Liver (tissue), 9 donors: ENCODE measurements around the gene SMIM1. TPM values are rescaled to one million over a fixed set of nuclear protein-coding genes. Genes with fewer than 3 reads are reported as not detected.

ENCODE experiments used
- DNase-seq: peaks from one replicate; pipeline ENCODE4 v3.0.0-alpha.2; 2017; ENCODE audit warnings: low spot score
- H3K27ac ChIP-seq, 2 donors: one replicate each; pipeline ENCODE4 v1.7.0; 2013; ENCODE audit warnings: inconsistent platforms in 2 of 2, low read length in 2 of 2, control low read depth in 1 of 2, low read depth in 1 of 2, mild to moderate bottlenecking in 1 of 2
- H3K27me3 ChIP-seq, 4 donors: one replicate each; pipeline versions ENCODE4 v1.6.1 to v1.7.0; 2013; ENCODE audit warnings: low read length in 3 of 4, inconsistent platforms in 1 of 4, mild to moderate bottlenecking in 1 of 4, moderate library complexity in 1 of 4; ENCODE audit not compliant: control insufficient read depth in 4 of 4, insufficient read depth in 4 of 4
- H3K36me3 ChIP-seq, 4 donors: one replicate each; pipeline versions ENCODE4 v1.6.1 to v1.7.0; 2013; ENCODE audit warnings: low read length in 3 of 4, mild to moderate bottlenecking in 3 of 4, low read depth in 1 of 4, moderate library complexity in 1 of 4; ENCODE audit not compliant: control insufficient read depth in 4 of 4, insufficient read depth in 3 of 4
- H3K4me1 ChIP-seq, 4 donors: one replicate each; pipeline versions ENCODE4 v1.6.1 to v1.7.0; 2013; ENCODE audit warnings: low read length in 3 of 4, mild to moderate bottlenecking in 3 of 4, moderate library complexity in 1 of 4; ENCODE audit not compliant: control insufficient read depth in 4 of 4, insufficient read depth in 4 of 4
- H3K4me3 ChIP-seq, 3 donors: one replicate each; pipeline versions ENCODE4 v1.6.1 to v1.7.0; 2013; ENCODE audit warnings: low read length in 3 of 3, control low read depth in 1 of 3, low read depth in 1 of 3, mild to moderate bottlenecking in 1 of 3
- H3K9ac ChIP-seq, 2 donors: one replicate each; pipeline ENCODE4 v1.7.0; 2013; ENCODE audit warnings: low read length in 2 of 2, mild to moderate bottlenecking in 2 of 2, moderate library complexity in 2 of 2, control low read depth in 1 of 2, low read depth in 1 of 2
- H3K9me3 ChIP-seq, 4 donors: one replicate each; pipeline versions ENCODE4 v1.6.1 to v1.7.0; 2013; ENCODE audit warnings: low read length in 3 of 4; ENCODE audit not compliant: control insufficient read depth in 4 of 4
- CTCF ChIP-seq: fragments of 150-350 bp; IDR thresholded peaks from 2 replicates; pipeline ENCODE4 v1.5.1; 2017; ENCODE audit warnings: improper control_type of control experiment, low read depth, low read length; ENCODE audit not compliant: missing input control
- EGR1 ChIP-seq, 2 donors: IDR thresholded peaks; 2 replicates each; pipeline ENCODE4 v1.6.1; 2016 to 2018; ENCODE audit warnings: antibody characterized with exemption in 2 of 2, low read depth in 2 of 2
- FOXA1 ChIP-seq: IDR thresholded peaks from 2 replicates; pipeline ENCODE4 v1.6.1; 2016; ENCODE audit warnings: antibody characterized with exemption
- FOXA2 ChIP-seq: IDR thresholded peaks from 2 replicates; pipeline ENCODE4 v1.6.1; 2016; ENCODE audit warnings: antibody characterized with exemption
- HNF4A ChIP-seq, 2 donors: conservative IDR thresholded peaks; 2 replicates each; pipeline ENCODE4 v1.6.1; 2016; ENCODE audit warnings: antibody characterized with exemption in 2 of 2, mild to moderate bottlenecking in 2 of 2
- RAD21 ChIP-seq, 2 donors: IDR thresholded peaks; 2 replicates each; pipeline ENCODE4 v1.6.1; 2016; ENCODE audit warnings: antibody characterized with exemption in 2 of 2, mild to moderate bottlenecking in 2 of 2
- REST ChIP-seq: IDR thresholded peaks from 2 replicates; pipeline ENCODE4 v1.6.1; 2016; ENCODE audit warnings: antibody characterized with exemption, mild to moderate bottlenecking
- SP1 ChIP-seq: IDR thresholded peaks from 2 replicates; pipeline ENCODE4 v1.6.1; 2018; ENCODE audit warnings: antibody characterized with exemption, mild to moderate bottlenecking
- YY1 ChIP-seq: IDR thresholded peaks from 2 replicates; pipeline ENCODE4 v1.6.1; 2016; ENCODE audit warnings: antibody characterized with exemption, mild to moderate bottlenecking
- ZBTB33 ChIP-seq: IDR thresholded peaks from 2 replicates; pipeline ENCODE4 v1.6.1; 2016; ENCODE audit warnings: antibody characterized with exemption
- WGBS: extraction: QIAGEN DNeasy Blood & Tissue Kit; methylation state at CpG from one replicate; pipeline ENCODE4 v1.1.7; 2013; 5-methylcytosine and 5-hydroxymethylcytosine counted together
- polyA plus RNA-seq, 2 donors: library from polyadenylated mRNA; stranded (reverse) in 1 of 2; unstranded in 1 of 2; fragments of 200-250 nt in 1 of 2; fragments of >200 nt in 1 of 2; fragmentation: Nextera tagmentation in 1 of 2; extraction: Ambion mirVana in 1 of 2; gene quantifications; one replicate each; pipeline versions ENCODE4 v1.2.1 to v1.2.3, GENCODE V29; 2013 to 2015
- total RNA-seq, 2 donors: library from RNA; depleted of rRNA; stranded (reverse); fragments of >200 nt; gene quantifications; one replicate each; pipeline ENCODE4 v1.2.3, GENCODE V29; 2014
- donor health status: healthy.
- donor health status: healthy.
- donor health status: healthy.
- donor health status: healthy.
- donor health status: healthy.

Gene SMIM1
- total and polyA plus RNA-seq, 4 donors, result 1.8 to 82.9 (median 10.3) TPM

- no peak for TF ChIP-seq REST
- 96% methylated on average over 30 of the region's 30 CpGs for WGBS
- H3K36me3 ChIP-seq, result peaks cover 27 to 69% (median 37%) of the 10 kb centered on the region in 4 donors
These were observed 11.3 kb downstream of the SMIM1 start for GRCh38 chr1:3783651-3784474.

GRCh38 chr1:3785045-3785444 is 12.5 kb downstream of the SMIM1 start:
- H3K9me3 ChIP-seq, result no peaks in the 10 kb centered on the region
- peaks cover 28 to 59% (median 30%) of the 10 kb centered on the region in 4 donors for H3K36me3 ChIP-seq
- no peak overlapping the region for H3K27ac ChIP-seq
- DNase-seq, result peak; percentile 81
- no peak overlapping the region for H3K4me3 ChIP-seq
- no peak overlapping the region for H3K9ac ChIP-seq
- no peaks in the 10 kb centered on the region for H3K27me3 ChIP-seq
- WGBS, result 55% methylated on average over 13 of the region's 13 CpGs
- peaks cover 0 to 25% (median 10%) of the 10 kb centered on the region in 4 donors for H3K4me1 ChIP-seq
- TF ChIP-seq HNF4A (conservative IDR thresholded peaks at IDR 0.05) (peak; percentile 24 to 55), SP1 (peak; percentile 14), EGR1 (IDR thresholded peaks at IDR 0.05; ENCODE audit: low read depth in 2 of 2) (no peak)

More at GRCh38 chr1:3783651-3784474, 11.3 kb downstream of the SMIM1 start:
- no peak for DNase-seq
- Histone ChIP-seq H3K27me3 (no peaks in the 10 kb centered on the region), H3K9ac (no peak overlapping the region), H3K27ac (no peak overlapping the region), H3K9me3 (no peaks in the 10 kb centered on the region), H3K4me3 (no peak overlapping the region), H3K4me1 (peaks cover 0 to 15% (median 9%) of the 10 kb centered on the region in 4 donors)

GRCh38 chr1:3785456-3786157 is 13.1 kb downstream of the SMIM1 start:
- TF ChIP-seq SP1, result no peak
- TF ChIP-seq ZBTB33, result no peak
- TF ChIP-seq FOXA2, result no peak
- TF ChIP-seq FOXA1, result no peak
- TF ChIP-seq CTCF, result peak; percentile 47
- peak; percentile 69 to 70 for TF ChIP-seq RAD21 (IDR thresholded peaks at IDR 0.05)
- TF ChIP-seq YY1, result no peak
- no peak for TF ChIP-seq HNF4A (conservative IDR thresholded peaks at IDR 0.05)
- 64% methylated on average over 14 of the region's 14 CpGs for WGBS
- no peak overlapping the region for H3K27ac ChIP-seq
- H3K9ac ChIP-seq, result no peak overlapping the region
- H3K9me3 ChIP-seq, result no peaks in the 10 kb centered on the region
- H3K4me1 ChIP-seq, result peaks cover 0 to 25% (median 10%) of the 10 kb centered on the region in 4 donors
- H3K36me3 ChIP-seq, result peaks cover 24 to 55% (median 25%) of the 10 kb centered on the region in 4 donors
- DNase-seq, result peak; percentile 61
- no peak overlapping the region for H3K4me3 ChIP-seq
- no peaks in the 10 kb centered on the region for H3K27me3 ChIP-seq
